Loucy (cell line): ENCODE results near the gene FPGS.

Experiments
- EZH2phosphoT487 ChIP-seq: fragments of 200-600 bp; IDR thresholded peaks from 2 replicates; pipeline ENCODE4 v1.6.1; 2018; ENCODE audit warnings: antibody characterized with exemption, mild to moderate bottlenecking, moderate library complexity, borderline replicate concordance
- TF ChIP-seq, protein P1 (sequence below): fragments of 200-600 bp; sonication (generic); conservative IDR thresholded peaks from 2 replicates; pipeline ENCODE4 v1.5.1; 2014; ENCODE audit warnings: mild to moderate bottlenecking, antibody characterized with exemption, low read length

DNA sequence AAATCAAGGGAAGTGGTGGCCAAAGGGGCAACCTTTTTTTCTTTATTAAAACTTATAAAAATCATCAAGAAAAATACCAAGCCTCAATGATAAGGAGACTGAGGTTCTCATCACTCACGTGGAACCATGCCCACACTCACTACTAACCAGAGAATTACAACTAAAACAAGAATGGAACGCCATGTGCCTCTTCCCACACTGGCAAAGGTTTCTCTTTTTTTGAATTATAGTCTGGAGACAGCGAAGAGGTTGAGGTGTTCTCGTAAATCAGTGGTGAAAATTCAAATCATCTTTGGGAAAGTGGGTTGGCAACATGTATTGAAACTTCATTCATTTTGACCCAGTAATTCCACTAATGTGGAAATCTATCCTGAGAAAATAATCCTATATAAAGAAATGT, 19.4 kb downstream of the FPGS start:
- TF ChIP-seq, protein P1, sequence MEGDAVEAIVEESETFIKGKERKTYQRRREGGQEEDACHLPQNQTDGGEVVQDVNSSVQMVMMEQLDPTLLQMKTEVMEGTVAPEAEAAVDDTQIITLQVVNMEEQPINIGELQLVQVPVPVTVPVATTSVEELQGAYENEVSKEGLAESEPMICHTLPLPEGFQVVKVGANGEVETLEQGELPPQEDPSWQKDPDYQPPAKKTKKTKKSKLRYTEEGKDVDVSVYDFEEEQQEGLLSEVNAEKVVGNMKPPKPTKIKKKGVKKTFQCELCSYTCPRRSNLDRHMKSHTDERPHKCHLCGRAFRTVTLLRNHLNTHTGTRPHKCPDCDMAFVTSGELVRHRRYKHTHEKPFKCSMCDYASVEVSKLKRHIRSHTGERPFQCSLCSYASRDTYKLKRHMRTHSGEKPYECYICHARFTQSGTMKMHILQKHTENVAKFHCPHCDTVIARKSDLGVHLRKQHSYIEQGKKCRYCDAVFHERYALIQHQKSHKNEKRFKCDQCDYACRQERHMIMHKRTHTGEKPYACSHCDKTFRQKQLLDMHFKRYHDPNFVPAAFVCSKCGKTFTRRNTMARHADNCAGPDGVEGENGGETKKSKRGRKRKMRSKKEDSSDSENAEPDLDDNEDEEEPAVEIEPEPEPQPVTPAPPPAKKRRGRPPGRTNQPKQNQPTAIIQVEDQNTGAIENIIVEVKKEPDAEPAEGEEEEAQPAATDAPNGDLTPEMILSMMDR = no peak
- TF ChIP-seq EZH2phosphoT487 = no peak
